HG03432 (cell line): Measurements from ENCODE around the gene MCC.

ENCODE experiments used
- ATAC-seq: cut with Tn5 transposase; IDR thresholded peaks from one replicate; pipeline ENCODE4 v1.9.1; 2021; ENCODE audit warnings: mild to moderate bottlenecking, moderate library complexity; ENCODE audit not compliant: unreplicated experiment

The MCC gene

GRCh38 chr5:113253037-113253436, 235.2 kb downstream of the MCC start:
- no peak for ATAC-seq

DNA sequence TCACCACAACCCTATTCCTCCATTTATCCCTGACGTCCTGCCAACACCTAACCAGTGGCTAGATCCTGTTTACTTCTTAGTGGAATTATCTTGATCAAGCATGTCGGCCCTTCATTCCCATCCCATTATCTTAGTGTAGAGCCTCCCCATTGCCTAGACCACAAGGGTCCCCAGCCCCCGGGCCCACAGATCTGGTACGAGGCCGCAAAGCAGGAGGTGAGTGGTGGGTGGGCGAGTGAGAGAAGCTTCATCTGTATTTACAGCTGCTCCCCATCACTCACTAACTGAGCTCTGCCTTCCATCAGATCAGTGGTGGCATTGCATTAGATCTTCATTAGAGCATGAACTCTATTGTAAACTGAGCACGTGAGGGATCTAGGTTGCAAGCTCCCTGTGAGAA, 236.2 kb downstream of the MCC start:
- no peak for ATAC-seq

GRCh38 chr5:113250341-113250953, 237.8 kb downstream of the MCC start:
- ATAC-seq, result no peak

DNA sequence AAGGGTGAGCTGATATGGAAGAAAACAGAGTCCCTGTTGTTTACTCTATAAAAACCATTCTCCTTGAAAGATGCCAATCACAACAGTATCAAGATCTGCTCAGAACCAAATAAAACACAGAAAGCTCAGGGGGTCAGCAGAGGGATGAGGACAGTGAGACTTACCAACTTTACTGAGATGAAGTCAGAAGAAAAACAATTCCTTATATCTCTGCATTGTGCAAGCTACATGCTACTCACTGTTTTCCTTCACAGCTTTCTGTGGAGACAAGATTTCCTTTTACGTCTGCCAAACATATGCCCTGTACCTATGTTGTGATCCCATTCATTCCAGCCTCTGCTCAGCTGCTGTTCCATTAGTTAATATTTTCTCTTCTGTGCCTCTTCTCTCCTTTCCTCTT, 239.0 kb downstream of the MCC start:
- ATAC-seq, result no peak

DNA sequence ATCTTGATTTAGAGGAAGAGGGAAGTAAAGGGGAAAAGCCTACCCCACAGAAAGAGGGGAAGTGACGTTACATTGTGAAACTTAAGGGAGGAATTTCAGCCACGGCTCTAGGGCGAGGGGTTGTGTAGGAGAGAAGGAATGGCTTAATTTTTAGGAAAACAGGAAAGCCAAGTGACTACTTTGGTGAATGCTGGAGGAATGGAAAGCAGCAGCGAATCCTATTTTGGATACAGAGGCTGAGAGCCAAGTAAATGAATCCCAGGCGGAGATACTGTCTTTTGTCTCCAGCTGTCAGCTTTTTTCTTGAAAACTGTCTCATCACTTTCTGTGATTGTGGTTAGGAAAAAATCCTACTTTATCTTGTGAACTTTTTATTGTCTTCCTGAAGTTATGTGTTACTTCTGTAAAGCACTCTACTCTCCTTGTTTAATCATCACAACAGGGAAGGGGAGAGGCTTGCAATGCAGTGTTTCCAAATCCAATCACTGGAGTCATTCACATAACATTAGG, 241.8 kb downstream of the MCC start:
- ATAC-seq, result no peak

- ATAC-seq, result peak; percentile 63
Observed at GRCh38 chr5:113245427-113246225, 242.6 kb downstream of the MCC start.

GRCh38 chr5:113244966-113245365, 243.3 kb downstream of the MCC start:
- ATAC-seq, result no peak

DNA sequence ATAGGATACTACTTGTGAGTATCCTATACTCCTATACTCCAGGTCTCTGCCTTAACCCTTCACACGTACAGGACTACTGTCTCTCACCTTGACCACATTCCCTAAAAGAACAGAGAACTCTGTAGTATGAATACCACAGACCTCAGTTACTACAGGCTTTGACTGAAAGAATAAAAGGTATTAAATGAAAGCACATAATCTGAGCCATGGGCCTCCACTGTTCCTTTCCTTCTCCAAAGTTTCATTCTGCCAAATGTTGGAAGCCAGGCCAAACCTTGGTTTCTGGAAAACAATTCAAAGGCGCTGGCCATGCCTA, 244.9 kb downstream of the MCC start:
- ATAC-seq, result no peak

- no peak for ATAC-seq
Observed at GRCh38 chr5:113242481-113243348, 245.5 kb downstream of the MCC start.

- no peak for ATAC-seq
Observed at GRCh38 chr5:113240951-113241726, 247.1 kb downstream of the MCC start.

DNA sequence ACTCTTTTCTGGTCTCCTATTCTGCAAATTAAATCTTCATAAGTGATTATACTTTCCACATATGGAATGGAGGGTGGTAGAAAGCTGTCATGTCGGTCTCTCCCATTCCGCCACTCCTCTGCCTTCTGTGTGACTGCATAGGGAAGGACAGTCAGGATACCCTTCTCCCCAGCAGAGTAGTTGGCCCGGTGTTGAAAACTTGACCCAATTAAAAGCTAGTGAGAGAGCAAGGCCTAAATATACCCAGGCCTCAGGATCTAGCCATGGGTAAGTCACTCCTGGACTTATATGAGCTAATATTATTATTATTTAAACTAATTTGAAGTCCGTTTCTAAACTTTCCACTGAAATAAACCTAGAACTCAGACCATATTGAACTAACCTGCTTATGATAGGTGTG, 248.2 kb downstream of the MCC start:
- no peak for ATAC-seq

DNA sequence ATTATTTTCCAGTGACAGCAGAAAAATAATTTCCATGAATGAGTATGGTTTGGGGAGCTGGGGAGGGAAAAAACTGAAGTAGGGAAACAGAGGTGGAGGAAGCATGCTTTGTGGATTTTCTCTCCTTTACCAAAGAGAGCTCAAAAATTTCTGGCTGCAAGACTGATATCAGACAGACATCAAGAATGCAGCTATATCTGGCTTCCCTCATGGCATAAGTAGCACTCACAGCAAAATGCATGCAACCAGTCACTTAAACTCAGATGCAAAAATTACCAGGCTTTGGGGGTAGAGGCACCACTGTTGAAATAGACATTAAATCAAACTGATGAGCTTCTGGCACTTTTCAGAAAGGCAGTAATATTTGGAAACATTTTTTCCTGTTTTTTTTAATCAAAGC, 250.4 kb downstream of the MCC start:
- no peak for ATAC-seq

- ATAC-seq, result no peak
Observed at GRCh38 chr5:113236536-113237288, 251.5 kb downstream of the MCC start.

GRCh38 chr5:113235884-113236283, 252.4 kb downstream of the MCC start:
- ATAC-seq, result no peak

DNA sequence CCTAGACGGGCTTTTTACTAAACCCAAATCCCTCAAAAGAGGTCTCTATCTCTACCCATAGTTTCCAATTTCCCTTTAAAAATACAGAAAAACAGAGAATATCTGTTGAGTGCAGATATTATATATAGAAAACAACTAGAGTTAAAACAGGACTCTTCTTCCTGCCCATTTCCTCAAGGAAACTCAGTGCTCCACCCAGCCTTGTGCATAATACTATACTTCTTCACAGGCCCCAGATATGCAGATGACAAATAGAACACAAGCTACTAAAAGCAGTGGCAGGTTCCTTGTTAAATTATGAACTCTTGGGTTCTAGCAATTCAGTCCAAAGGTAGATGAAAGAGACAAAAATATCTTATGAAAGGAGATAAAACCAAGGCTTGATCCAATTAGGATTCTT, 253.7 kb downstream of the MCC start:
- ATAC-seq, result no peak

- ATAC-seq, result no peak
Observed at GRCh38 chr5:113233606-113234005, 254.6 kb downstream of the MCC start.

GRCh38 chr5:113232667-113233066, 255.6 kb downstream of the MCC start:
- ATAC-seq, result no peak

DNA sequence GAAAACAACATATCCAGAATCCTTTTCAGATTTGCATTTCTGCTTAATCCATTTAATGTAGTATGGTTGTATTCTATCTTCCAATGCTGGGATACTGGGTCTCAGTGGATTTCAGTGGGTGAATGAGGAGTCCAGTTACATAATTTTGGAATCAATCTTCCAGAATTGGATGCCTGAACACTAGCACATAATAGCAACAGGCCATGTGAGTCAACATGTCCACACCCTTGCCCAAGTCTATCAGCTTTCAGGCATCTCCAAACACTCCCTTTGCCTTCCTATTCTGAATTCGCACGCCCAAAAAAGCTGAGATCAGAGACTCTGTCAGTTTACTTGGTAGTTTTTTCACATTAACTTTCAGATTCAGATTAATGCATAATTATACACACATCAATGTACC, 256.0 kb downstream of the MCC start:
- ATAC-seq, result no peak

- no peak for ATAC-seq
Observed at GRCh38 chr5:113231653-113232000, 256.6 kb downstream of the MCC start.
